ENCODE results near the gene PAQR6.

The PAQR6 gene

GRCh38 chr1:156247460-156248322, at the start of gene PAQR6:
Gene PAQR6, minus strand, starts transcription at chr1:156248056. Its CDS starts 1,325 bp downstream, at chr1:156246731.
- Mint-ChIP-seq H3K4me1 (peaks cover 31% of the 10 kb centered on the region), H3K4me3 (no peak within 1 kb of the TSS), H3K27ac (peak within 1 kb of the TSS; percentile 64), H3K9me3 (no peaks in the 10 kb centered on the region), H3K36me3 (peaks cover 67% of the 10 kb centered on the region)
- no peak for DNase-seq (ENCODE audit: low spot score in 2 of 2)
- no peak for ATAC-seq

- no peaks in the 10 kb centered on the region for H3K9me3 Mint-ChIP-seq
- peak; percentile 85 for ATAC-seq
- no peaks in the 10 kb centered on the region for H3K36me3 Mint-ChIP-seq
- H3K27ac Mint-ChIP-seq = peak within 1 kb of the TSS; percentile 91
- peak; percentile 29 to 68 for DNase-seq (ENCODE audit: low spot score in 2 of 2)
- H3K4me3 Mint-ChIP-seq = peak within 1 kb of the TSS; percentile 87
- H3K4me1 Mint-ChIP-seq = peaks cover 19% of the 10 kb centered on the region
Observed at GRCh38 chr1:156295391-156295947, 47.6 kb upstream of the PAQR6 start, which contains the start of gene GLMP. Gene GLMP, minus strand, starts transcription at chr1:156295679. Its CDS starts 34 bp downstream, at chr1:156295645.

- H3K36me3 Mint-ChIP-seq = peaks cover 5% of the 10 kb centered on the region
- H3K4me1 Mint-ChIP-seq = peaks cover 19% of the 10 kb centered on the region
- no peak for DNase-seq (ENCODE audit: low spot score in 2 of 2)
- no peaks in the 10 kb centered on the region for H3K9me3 Mint-ChIP-seq
- no peak overlapping the region for H3K27ac Mint-ChIP-seq
- H3K4me3 Mint-ChIP-seq = peak overlapping the region; percentile 87
- ATAC-seq = no peak
Observed at GRCh38 chr1:156293895-156294294, 46.0 kb upstream of the PAQR6 start.

- H3K36me3 Mint-ChIP-seq = peaks cover 14% of the 10 kb centered on the region
- peak overlapping the region; percentile 78 for H3K27ac Mint-ChIP-seq
- no peaks in the 10 kb centered on the region for H3K9me3 Mint-ChIP-seq
- H3K4me1 Mint-ChIP-seq = peaks cover 19% of the 10 kb centered on the region
- no peak for ATAC-seq
- DNase-seq (ENCODE audit: low spot score in 2 of 2) = no peak
- H3K4me3 Mint-ChIP-seq = no peak overlapping the region
Observed at GRCh38 chr1:156293098-156293434, 45.2 kb upstream of the PAQR6 start.

GRCh38 chr1:156291226-156292061, 43.6 kb upstream of the PAQR6 start:
- H3K36me3 Mint-ChIP-seq = peaks cover 30% of the 10 kb centered on the region
- ATAC-seq = peak; percentile 47
- no peaks in the 10 kb centered on the region for H3K9me3 Mint-ChIP-seq
- H3K27ac Mint-ChIP-seq = peak overlapping the region; percentile 78
- no peak for DNase-seq (ENCODE audit: low spot score in 2 of 2)
- H3K4me3 Mint-ChIP-seq = no peak overlapping the region
- peaks cover 19% of the 10 kb centered on the region for H3K4me1 Mint-ChIP-seq

- Mint-ChIP-seq H3K4me1 (peaks cover 15% of the 10 kb centered on the region), H3K36me3 (peaks cover 37% of the 10 kb centered on the region), H3K9me3 (no peaks in the 10 kb centered on the region), H3K27ac (no peak overlapping the region), H3K4me3 (no peak overlapping the region)
- DNase-seq (ENCODE audit: low spot score in 2 of 2) (no peak), ATAC-seq (no peak)
Observed at GRCh38 chr1:156289857-156290256, 42.0 kb upstream of the PAQR6 start.

- peaks cover 56% of the 10 kb centered on the region for H3K36me3 Mint-ChIP-seq
- ATAC-seq (no peak), DNase-seq (ENCODE audit: low spot score in 2 of 2) (no peak)
- H3K27ac Mint-ChIP-seq = no peak overlapping the region
- H3K4me3 Mint-ChIP-seq = no peak overlapping the region
- peaks cover 26% of the 10 kb centered on the region for H3K4me1 Mint-ChIP-seq
- H3K9me3 Mint-ChIP-seq = no peaks in the 10 kb centered on the region
Observed at GRCh38 chr1:156286061-156286460, 38.2 kb upstream of the PAQR6 start.

GRCh38 chr1:156285437-156285836, 37.6 kb upstream of the PAQR6 start:
- peaks cover 32% of the 10 kb centered on the region for H3K4me1 Mint-ChIP-seq
- no peak for DNase-seq (ENCODE audit: low spot score in 2 of 2)
- no peaks in the 10 kb centered on the region for H3K9me3 Mint-ChIP-seq
- no peak overlapping the region for H3K4me3 Mint-ChIP-seq
- no peak overlapping the region for H3K27ac Mint-ChIP-seq
- H3K36me3 Mint-ChIP-seq = peaks cover 62% of the 10 kb centered on the region
- ATAC-seq = no peak

- Mint-ChIP-seq H3K36me3 (peaks cover 65% of the 10 kb centered on the region), H3K27ac (peak overlapping the region; percentile 13), H3K9me3 (no peaks in the 10 kb centered on the region), H3K4me3 (no peak overlapping the region), H3K4me1 (peaks cover 39% of the 10 kb centered on the region)
- no peak for DNase-seq (ENCODE audit: low spot score in 2 of 2)
- ATAC-seq = no peak
Observed at GRCh38 chr1:156284757-156285156, 36.9 kb upstream of the PAQR6 start.

GRCh38 chr1:156284112-156284511, 36.3 kb upstream of the PAQR6 start, which contains the start of gene TMEM79:
Gene TMEM79, plus strand, starts transcription at chr1:156284325. Its CDS starts 902 bp downstream, at chr1:156285227.
- peak within 1 kb of the TSS; percentile 93 for H3K4me3 Mint-ChIP-seq
- ATAC-seq (no peak), DNase-seq (ENCODE audit: low spot score in 2 of 2) (no peak)
- H3K36me3 Mint-ChIP-seq = peaks cover 65% of the 10 kb centered on the region
- H3K27ac Mint-ChIP-seq = peak within 1 kb of the TSS; percentile 97
- peaks cover 39% of the 10 kb centered on the region for H3K4me1 Mint-ChIP-seq
- no peaks in the 10 kb centered on the region for H3K9me3 Mint-ChIP-seq

GRCh38 chr1:156283521-156283920, 35.7 kb upstream of the PAQR6 start:
- no peak for DNase-seq (ENCODE audit: low spot score in 2 of 2)
- Mint-ChIP-seq H3K9me3 (no peaks in the 10 kb centered on the region), H3K4me1 (peaks cover 42% of the 10 kb centered on the region), H3K4me3 (peak overlapping the region; percentile 93), H3K36me3 (peaks cover 65% of the 10 kb centered on the region), H3K27ac (peak overlapping the region; percentile 97)
- ATAC-seq = no peak

GRCh38 chr1:156282479-156283222, 34.8 kb upstream of the PAQR6 start, which contains the start of gene SMG5:
Gene SMG5, minus strand, starts transcription at chr1:156282825. Its CDS starts 145 bp downstream, at chr1:156282680.
- peak within 1 kb of the TSS; percentile 97 for H3K27ac Mint-ChIP-seq
- peak; percentile 90 for ATAC-seq

GRCh38 chr1:156281693-156282478, 34.0 kb upstream of the PAQR6 start:
- peak overlapping the region; percentile 97 for H3K27ac Mint-ChIP-seq
- H3K36me3 Mint-ChIP-seq = peaks cover 65% of the 10 kb centered on the region
- peak; percentile 2 for ATAC-seq
- DNase-seq (ENCODE audit: low spot score in 2 of 2) = peak; percentile 6 to 69
- H3K4me1 Mint-ChIP-seq = peaks cover 51% of the 10 kb centered on the region
- H3K4me3 Mint-ChIP-seq = peak overlapping the region; percentile 93
- H3K9me3 Mint-ChIP-seq = no peaks in the 10 kb centered on the region

More at GRCh38 chr1:156282479-156283222, 34.8 kb upstream of the PAQR6 start, which contains the start of gene SMG5:
- H3K4me3 Mint-ChIP-seq = peak within 1 kb of the TSS; percentile 93
- H3K4me1 Mint-ChIP-seq = peaks cover 51% of the 10 kb centered on the region
- no peaks in the 10 kb centered on the region for H3K9me3 Mint-ChIP-seq
- H3K36me3 Mint-ChIP-seq = peaks cover 65% of the 10 kb centered on the region
- peak; percentile 91 to 96 for DNase-seq (ENCODE audit: low spot score in 2 of 2)

- peaks cover 51% of the 10 kb centered on the region for H3K4me1 Mint-ChIP-seq
- H3K9me3 Mint-ChIP-seq = no peaks in the 10 kb centered on the region
- H3K36me3 Mint-ChIP-seq = peaks cover 65% of the 10 kb centered on the region
- DNase-seq (ENCODE audit: low spot score in 2 of 2) = peak; percentile 36 to 72
- H3K4me3 Mint-ChIP-seq = peak overlapping the region; percentile 93
- peak; percentile 85 for ATAC-seq
- peak overlapping the region; percentile 97 for H3K27ac Mint-ChIP-seq
Observed at GRCh38 chr1:156281281-156281680, 33.4 kb upstream of the PAQR6 start.

All from stimulated activated effector memory CD8-positive, alpha-beta T cell treated with anti-CD3 and anti-CD28 coated beads, Interleukin-12 subunit alpha, Interleukin-12 subunit beta, amount 100 ng/mL, for 72 hours (primary cell).